ENCODE measurements around the gene LINGO1. TPM values are rescaled to one million over a fixed set of nuclear protein-coding genes. Genes with fewer than 3 reads are reported as not detected.

LINGO1 gene
- total RNA-seq, 1 donor from 2014 or later = 5.3 TPM

- ATAC-seq (no peak), DNase-seq (ENCODE audit: low spot score) (no peak)
- intact Hi-C loops (cut with DNase I) = no loop called here
Observed at GRCh38 chr15:77622934-77623754, 9.6 kb downstream of the LINGO1 start.

- ATAC-seq (no peak), DNase-seq (ENCODE audit: low spot score) (no peak)
- intact Hi-C loops (cut with DNase I) = no loop called here
Observed at GRCh38 chr15:77622209-77622933, 10.3 kb downstream of the LINGO1 start.

- intact Hi-C loops (cut with DNase I) = no loop called here
- no peak for ATAC-seq
- no peak for DNase-seq (ENCODE audit: low spot score)
Observed at GRCh38 chr15:77621847-77622208, 10.9 kb downstream of the LINGO1 start.

DNA sequence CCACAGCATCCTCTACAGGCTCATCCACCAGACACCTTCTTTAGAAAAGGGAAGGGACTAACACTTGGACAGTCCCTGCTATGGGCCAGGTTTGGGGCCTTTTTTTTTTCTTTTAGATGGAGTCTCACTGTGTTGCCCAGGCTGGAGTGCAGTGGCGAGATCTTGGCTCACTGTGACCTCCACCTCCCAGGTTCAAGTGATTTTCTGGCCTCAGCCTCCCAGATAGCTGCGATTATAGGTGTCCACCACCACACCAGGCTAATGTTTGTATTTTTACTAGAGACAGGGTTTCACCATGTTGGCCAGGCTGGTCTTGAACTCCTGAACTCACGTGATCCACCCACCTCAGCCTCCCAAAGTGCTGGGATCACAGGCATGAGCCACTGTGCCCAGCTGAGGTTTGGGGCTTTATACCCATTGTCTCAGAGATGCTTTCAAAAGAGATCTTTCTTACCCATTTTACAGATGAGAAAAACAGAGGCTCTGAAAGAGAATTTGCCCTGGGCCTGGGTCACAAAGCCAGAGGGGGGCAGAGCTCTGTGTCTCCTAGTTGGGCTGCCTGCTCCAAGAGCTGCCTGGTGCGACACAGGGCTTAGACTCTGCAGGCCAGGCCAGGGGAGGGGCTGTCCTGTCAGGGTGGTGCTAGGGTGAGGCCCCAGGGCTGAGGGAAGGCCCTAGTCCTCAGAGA lies 11.6 kb downstream of the LINGO1 start:
- intact Hi-C loops (cut with DNase I) = no loop called here
- ATAC-seq (no peak), DNase-seq (ENCODE audit: low spot score) (no peak)

DNA sequence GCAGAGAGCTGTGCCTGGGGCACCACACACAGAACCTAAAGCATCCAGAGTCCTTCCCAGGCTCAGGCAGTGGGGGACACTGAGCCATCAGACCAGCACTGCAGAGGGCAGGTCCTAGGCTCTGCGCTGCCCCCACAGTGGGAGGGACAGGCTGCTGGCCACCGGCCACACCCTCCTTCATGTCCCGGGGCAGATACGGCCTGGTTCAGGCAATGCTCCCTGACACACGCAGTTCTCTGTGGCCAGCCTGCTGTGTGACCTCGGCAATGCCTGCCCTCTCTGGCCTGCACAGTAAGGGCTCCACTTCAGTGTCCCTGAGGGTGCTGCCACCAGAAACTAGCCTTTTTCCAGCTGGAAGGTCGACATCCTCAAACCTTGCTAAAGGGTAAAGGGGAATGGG lies 12.4 kb downstream of the LINGO1 start:
- ATAC-seq (no peak), DNase-seq (ENCODE audit: low spot score) (no peak)
- intact Hi-C loops (cut with DNase I) = no loop called here

- intact Hi-C loops (cut with DNase I) = no loop called here
- ATAC-seq (no peak), DNase-seq (ENCODE audit: low spot score) (no peak)
Observed at GRCh38 chr15:77619883-77620282, 12.8 kb downstream of the LINGO1 start.

DNA sequence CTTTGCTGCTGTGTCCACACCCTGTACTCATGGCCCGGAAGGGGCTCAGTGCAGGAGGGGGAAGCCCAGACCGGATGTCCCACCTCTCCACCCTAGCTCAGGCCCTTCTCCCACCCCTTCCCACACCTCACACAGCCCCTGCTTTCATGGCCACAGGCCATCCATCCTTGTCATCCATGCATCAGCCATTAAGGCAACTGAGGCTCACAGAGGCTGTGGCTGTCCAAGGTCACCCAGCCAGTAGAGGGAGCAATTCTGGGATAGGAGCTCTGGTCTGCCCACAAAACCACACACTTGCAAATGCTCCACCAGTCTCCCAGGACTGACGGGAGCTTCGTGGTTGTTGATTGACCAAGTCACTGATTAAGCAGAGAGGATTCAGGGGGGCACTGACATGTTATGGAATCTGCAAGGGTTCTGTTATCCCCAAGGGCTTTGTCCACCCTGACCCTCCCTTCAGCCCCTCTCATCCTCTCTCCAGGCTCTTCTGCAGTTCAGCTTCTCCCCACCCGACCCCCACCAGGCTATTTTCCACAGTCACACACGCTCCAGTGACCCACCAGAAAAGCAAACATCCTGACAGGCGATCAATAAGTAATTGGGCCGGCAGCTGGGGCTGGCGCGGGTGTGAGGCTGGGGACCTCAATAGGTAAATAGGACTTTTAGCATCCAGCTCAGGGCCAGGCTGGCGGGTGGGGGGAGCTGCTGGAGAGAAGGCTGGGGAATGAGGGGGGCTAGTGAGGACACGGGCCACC lies 15.1 kb downstream of the LINGO1 start:
- DNase-seq (ENCODE audit: low spot score) (no peak), ATAC-seq (no peak)
- intact Hi-C loops (cut with DNase I) = no loop called here

DNA sequence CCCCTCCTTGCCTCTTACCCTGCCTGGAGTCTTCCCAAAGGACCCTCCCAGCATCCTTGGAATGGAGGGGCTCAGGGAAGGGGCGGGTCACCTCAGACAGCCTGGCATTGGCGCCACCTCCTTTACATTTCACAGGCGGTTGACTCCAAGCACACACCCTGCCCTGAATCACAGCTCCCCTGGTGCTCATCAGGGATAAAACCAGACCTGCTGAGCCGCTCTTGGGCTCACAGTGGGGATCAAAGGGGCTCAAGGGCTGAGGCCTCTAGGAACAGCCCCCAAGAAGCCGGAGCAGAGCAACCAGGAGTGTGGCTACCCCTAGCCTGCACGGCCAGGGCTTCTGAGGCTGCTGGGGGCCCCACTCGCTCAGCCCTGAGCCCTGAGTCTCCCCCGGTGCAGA lies 16.6 kb downstream of the LINGO1 start:
- DNase-seq (ENCODE audit: low spot score) (no peak), ATAC-seq (no peak)
- intact Hi-C loops (cut with DNase I) = no loop called here

- ATAC-seq (no peak), DNase-seq (ENCODE audit: low spot score) (no peak)
- intact Hi-C loops (cut with DNase I) = no loop called here
Observed at GRCh38 chr15:77615472-77615871, 17.2 kb downstream of the LINGO1 start.

DNA sequence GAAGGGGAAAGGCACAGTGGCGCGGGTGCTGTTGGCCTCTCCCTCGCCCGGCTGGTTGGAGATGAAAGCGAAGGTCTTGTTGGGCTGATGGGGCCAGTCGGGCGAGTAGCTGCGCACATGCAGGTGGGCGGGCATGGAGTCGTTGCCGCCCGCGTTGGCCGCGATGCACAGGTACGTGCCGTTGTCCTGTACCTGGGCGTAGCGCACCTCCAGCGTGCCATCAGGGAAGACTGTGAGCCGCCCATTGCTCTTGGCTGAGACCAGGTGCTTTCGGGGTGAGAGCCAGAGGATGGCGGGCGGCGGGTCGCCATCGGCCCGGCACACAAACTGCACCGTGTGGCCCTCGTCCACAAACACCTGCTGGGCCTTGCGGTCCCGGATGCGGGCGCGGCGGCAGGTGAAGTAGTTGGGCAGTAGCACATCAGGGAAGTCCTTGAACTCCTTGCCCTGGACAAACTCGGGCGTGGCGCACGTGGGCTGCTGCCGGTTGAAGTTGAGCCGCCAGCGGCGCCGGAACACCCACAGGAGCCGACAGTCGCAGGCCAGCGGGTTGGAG lies 18.4 kb downstream of the LINGO1 start:
- DNase-seq (ENCODE audit: low spot score) = no peak

DNA sequence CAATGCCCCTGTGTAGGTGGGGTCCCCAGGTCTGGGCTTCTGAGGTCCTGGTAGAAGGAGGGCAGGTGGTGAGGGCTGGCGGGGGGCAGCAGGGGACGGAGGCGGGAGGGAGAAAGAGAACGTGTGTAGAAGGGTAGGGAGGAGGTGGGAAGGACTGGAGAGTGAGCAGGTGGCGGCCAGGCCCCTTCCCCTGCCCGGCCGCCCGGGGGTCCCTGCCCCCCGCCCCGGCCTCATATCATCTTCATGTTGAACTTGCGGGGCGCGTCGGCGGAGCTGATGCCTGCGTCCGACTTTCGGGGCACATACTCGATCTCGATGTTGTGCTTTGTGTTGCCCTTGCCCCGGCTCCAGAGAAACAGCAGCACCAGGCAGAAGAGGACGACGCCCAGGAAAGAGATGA lies 18.9 kb downstream of the LINGO1 start:
- no peak for ATAC-seq
- intact Hi-C loops (cut with DNase I) = no loop called here

More for the DNA sequence above, 18.4 kb downstream of the LINGO1 start:
- intact Hi-C loops (cut with DNase I) = no loop called here
- no peak for ATAC-seq

GRCh38 chr15:77612958-77613601 lies 19.6 kb downstream of the LINGO1 start:
- intact Hi-C loops (cut with DNase I) = no loop called here
- ATAC-seq (no peak), DNase-seq (ENCODE audit: low spot score) (no peak)

More for the DNA sequence above, 18.9 kb downstream of the LINGO1 start:
- no peak for DNase-seq (ENCODE audit: low spot score)

DNA sequence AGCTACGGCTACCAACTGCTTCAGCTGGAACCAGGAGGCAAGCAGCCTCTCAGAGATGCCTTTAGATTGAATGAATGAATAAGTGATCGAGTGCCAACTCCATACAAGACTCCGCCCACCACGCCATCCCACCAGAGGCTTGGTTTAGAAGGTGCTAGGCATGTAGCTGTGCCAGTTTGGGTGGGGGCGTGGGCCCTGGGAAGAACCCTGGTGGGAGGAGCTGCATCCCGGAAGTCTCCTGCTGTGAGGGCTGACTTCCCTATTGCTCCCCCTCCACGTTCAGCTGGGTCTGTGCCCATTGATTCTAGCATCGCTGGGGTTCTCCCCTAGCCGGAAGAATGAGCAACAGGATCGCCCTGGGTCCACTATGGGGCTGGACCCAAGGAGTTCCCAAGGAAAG lies 20.9 kb downstream of the LINGO1 start:
- ATAC-seq = no peak
- intact Hi-C loops (cut with DNase I) = no loop called here
- DNase-seq (ENCODE audit: low spot score) = no peak

- ATAC-seq = no peak
- intact Hi-C loops (cut with DNase I) = no loop called here
- no peak for DNase-seq (ENCODE audit: low spot score)
Observed at GRCh38 chr15:77610731-77611130, 22.0 kb downstream of the LINGO1 start.

- ATAC-seq (no peak), DNase-seq (ENCODE audit: low spot score) (no peak)
- intact Hi-C loops (cut with DNase I) = no loop called here
Observed at GRCh38 chr15:77609558-77609957, 23.2 kb downstream of the LINGO1 start.

DNA sequence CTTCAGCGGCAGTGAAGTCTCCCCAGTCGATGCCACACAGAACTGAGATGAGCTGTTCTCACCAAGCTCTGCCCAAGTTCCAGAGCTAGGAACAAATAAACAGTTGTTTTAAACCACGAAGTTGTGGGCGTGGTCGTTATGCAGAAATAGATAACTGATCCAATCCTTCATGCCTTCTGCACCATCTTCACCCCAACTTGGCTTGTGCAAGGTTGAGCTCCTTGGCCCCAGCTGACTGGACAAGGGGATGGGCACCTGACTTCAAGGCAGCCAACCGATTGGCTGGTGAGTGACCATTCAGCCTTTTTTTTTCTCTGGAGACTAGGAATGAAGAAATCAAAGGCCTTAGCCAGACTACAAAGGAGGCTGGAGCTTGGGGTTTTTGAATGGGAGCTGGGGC lies 23.9 kb downstream of the LINGO1 start:
- ATAC-seq = no peak
- intact Hi-C loops (cut with DNase I) = no loop called here
- no peak for DNase-seq (ENCODE audit: low spot score)

- intact Hi-C loops (cut with DNase I) = no loop called here
- DNase-seq (ENCODE audit: low spot score) (no peak), ATAC-seq (no peak)
Observed at GRCh38 chr15:77607894-77608261, 24.8 kb downstream of the LINGO1 start.

DNA sequence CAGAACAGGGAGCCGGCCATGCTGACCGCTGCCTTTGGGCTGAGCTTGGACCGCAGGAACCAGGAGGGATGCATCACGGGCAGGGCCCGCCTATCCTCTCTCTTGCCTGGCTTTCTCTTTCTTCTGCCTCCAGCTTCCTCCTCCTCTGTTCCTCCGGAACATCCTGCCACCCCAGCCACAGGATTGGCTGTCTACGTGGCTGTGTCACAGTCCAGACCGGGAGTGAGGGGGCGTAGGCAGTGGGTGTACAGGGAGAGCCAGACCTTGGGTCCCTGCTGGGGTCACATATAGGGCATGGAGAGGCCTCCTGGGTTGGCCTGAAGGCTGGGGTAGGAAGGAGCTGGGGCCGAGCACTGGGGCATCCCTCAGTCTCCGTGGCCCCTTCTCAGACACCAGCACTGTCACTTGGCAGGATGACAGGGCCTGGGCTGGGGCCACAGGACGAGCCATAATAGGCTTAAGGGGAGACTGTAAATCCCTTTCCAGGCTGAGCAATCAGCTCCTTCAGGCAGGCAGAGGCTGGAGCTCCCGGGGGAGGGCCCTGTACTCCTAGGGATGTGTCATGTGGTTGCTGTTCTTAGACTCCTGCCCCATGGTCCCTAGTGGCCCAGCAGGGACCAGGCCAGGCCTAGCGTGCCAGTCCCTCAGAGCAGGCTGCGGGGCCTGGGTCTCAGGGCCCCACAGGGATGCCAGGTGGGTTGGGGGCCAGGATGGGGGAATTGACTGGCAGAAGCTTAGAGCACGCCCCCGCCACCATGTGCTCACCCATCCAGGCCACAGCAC lies 25.4 kb downstream of the LINGO1 start:
- ATAC-seq (peak; percentile 28), DNase-seq (ENCODE audit: low spot score) (no peak)
- intact Hi-C loops (cut with DNase I) = no loop called here

Data from sciatic nerve (tissue), 2 donors.